IPS-NIHi7 (cell line): ENCODE data around the gene NR1H4.
"Not testable (repeated sequence)": the region's sequence is repeated elsewhere in the genome, so short reads cannot be mapped to it uniquely, and the experiment has no call there.

ENCODE experiments used
- DNase-seq: peaks from one replicate; pipeline ENCODE4 v3.0.0; 2012; ENCODE audit warnings: mixed read lengths; ENCODE audit errors: extremely low spot score

NR1H4 gene

DNA sequence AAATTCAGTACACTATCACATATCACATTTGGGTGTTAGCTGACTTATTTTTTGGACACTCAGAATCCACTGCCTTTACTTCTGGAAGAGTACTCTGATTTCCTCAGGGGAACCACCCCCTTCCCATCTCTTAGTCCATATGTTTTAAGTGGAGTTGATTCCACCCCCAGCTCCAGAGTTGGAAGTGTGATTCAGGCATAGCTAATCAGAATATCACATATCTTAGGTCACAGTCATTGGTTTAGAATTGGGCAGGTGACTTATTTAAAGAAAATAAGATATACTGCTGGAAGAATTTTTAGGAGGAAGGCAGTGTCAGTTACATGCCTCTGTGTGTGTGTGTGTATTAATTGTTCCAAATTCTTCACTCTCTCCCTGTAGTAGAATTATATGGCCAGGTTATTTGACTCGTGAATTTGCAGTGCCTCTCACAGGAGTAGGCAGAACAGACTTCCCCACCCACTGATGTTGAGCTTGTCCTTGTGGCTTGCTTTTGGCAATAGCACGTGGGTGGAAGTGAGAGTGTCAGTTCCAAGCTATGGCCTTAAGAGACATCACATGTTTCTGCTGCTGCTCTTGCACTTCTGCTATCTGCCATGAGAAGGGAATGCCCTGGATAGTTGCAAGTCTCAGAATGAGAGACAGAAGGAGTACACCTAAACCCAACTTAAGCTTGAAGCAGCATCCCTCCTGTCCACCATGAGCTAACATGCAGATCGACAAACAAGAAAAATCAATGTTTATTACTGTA is 93.4 kb downstream of the NR1H4 start:
- DNase-seq = no peak

DNA sequence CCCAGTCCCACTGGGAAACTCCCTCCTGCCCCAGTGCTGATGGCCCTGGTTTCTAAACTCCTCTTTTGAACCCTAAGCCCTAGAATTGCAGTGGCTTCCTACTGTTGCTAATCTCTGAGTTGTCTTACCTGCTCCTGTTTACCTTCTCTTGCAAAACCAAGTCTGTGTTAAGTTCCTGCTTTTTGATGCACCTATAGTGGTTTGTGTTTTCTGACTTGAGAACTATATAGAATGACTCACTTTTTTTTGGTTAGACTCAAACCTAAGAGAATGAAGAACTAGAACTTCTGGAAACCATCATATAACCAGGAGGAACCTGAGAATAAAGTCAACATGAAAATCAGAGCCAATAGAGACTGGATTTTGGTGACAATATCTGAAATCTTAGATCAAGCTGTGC is 94.3 kb downstream of the NR1H4 start:
- no peak for DNase-seq

DNA sequence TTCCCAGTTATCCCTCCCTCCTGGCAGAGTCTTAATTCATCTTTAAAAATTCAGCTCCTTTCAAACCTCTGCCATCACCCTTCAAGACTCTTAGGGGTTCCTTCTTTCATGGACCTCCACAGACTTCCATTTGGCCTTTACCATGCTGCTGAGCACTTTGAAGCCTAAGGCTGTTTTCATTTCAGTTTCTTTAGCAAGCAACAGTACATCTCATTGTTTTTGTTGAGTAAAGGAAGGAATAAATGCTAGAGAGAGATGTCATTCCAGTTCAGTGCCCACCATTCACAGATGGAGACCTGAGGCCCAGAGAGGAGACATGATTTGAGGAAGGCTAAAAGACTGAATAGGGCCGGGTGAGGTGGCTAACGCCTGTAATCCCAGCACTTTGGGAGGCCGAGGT is 98.5 kb downstream of the NR1H4 start:
- no peak for DNase-seq

DNA sequence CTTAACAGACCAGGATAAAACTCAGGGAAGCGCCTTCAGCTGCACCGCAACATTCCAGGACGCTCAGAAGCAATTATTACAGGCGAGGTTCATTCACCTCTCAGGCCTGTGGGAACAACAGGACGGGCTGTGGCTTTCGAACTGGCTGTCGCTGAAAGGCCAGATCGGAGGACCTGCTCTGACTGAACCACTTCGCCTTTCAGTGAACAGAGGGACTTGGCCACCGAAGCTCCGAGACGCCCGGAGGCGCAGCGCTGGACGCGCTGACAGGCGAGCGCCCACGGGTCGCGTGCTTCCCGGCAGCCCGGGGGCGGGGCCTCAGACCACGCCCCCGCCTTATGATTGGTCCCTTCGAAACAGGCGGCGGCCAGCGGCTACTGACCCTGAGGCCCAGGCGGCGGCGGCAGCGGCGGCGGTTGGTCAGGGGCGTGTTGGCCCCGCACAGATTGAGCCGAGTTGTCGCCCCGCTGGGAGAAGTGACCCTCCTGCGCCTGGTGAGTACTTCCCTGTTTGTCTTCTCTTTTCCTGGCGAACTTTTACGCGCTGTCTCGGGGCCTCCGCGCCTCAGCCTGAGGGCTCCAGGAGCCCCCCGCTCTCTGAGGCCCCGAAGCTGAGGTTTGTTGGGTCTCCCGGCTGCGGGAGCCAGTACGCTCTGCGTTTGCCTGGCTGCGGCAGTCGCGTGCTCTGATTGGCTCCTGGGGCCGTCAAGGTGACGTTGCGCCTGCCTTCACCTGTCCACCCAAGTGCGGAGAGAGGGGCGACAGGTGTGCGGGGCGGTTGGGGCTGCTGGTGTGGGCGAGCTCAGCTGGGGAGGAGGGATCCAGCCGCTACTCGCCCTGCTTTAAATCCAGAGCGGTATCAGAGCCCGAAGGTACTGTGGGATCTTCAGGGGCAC is 99.9 kb downstream of the NR1H4 start, which contains the start of gene GAS2L3:
GAS2L3 (plus strand) TSS at position 393 of the 895 bp plus-strand sequence. CDS start 21,221 bp downstream, outside the sequence.
- DNase-seq = peak; percentile 93

DNA sequence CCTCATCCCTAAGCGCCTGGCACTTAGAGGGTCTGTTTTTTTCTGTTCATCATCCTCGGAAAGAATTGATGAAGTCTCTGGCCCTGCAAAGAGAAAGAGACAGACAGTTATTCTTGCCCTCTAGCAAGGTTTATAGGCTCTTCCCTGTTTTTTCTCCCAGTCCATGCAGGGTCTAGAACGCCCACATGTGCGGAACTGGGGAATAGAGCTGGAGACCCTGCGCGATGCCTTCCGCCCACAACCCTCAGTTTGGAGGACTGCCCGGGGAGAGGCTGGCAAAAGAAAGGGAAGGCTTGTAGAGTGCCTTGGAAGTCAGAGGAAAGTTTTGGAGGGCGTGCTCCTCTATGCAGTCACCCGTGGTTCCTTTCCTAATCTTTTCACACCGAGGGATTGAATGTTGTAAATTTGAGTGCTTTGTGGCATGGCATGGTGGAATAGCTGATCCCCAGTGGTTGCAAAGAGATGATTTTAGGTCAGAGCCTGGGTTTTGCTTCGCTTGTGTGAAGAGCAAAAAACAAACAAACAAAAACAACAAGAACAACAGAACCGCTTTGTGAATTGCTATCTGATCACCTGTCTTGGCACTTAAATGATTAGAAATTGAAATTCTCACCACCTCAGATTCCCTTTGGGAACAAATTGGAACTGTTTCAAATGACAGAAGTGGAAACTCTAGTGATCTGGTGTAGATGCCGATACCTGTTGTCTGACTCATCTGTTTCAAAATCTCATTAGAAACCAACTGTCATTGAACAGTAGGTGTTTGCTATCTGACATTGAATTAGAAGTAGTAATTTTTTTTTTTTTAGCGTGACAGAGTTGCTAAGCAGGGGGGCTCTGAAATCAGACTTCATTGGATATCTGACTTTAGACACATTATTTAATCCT is 100.8 kb downstream of the NR1H4 start:
- DNase-seq = peak; percentile 26

DNA sequence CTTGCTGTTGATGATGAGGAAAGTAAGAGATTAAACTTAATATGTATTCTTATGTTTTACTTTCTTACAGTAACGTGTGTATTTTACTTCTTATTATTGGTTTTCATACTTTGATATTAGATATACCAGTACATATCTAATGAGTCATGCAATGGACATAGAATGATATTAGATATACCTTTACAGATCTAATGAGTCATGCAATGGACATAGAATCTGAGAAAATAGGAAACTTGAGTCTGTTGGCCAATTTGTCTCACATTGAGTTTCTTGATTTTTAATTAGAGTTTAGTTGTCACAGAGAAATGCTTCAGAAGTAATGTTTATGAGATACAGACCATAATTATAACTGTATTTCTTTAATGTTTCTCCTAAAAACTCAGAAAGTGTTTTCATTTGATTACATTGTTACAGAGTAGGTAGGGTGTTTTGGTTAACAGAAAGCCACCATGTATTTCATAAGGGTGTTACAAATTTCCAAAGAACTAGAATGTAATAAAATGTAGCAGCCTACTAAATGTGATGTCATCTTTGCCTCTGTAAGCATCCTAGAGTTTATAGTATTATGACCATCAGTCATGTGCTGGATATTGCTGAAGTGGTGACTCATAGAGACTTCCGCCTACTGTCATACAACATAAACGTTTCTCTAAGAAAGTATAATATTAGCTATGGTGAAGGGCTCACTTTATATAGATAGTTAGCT is 102.8 kb downstream of the NR1H4 start:
- no peak for DNase-seq

DNA sequence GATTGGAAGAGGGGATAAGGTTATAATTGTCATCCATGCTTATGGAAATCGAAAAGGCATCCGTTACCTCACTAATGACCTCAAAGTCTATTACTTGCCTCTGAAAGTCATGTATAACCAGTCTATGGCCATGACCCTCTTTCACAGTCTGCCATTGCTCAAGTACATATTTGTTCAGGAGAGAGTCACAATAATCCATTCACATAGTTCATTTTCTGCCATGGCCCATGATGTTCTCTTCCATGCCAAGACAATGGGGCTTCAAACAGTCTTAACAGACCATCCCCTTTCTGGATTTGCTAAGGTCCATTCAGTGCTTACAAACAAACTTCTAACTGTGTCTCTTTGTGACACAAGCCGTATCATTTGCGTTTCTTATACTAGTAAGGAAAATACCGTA is 105.3 kb downstream of the NR1H4 start:
- DNase-seq = no peak

DNA sequence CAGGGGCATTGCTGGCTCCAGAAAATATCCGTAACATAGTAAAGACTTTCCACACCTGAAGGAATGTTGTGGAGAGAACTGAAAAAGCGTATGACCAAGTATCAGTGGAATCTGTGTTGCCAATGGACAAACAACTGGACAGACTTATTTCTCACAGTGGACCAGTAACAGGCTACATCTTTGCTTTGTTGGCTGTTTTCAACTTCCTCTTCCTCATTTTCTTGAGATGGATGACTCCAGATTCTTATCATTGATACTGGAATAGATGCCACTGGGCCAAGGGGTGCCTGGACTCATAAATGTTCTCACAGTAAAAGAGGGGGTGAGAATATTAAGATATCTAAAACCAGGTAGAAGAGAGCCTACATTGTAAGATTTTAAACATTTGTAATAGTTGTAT is 106.2 kb downstream of the NR1H4 start:
- no peak for DNase-seq

DNA sequence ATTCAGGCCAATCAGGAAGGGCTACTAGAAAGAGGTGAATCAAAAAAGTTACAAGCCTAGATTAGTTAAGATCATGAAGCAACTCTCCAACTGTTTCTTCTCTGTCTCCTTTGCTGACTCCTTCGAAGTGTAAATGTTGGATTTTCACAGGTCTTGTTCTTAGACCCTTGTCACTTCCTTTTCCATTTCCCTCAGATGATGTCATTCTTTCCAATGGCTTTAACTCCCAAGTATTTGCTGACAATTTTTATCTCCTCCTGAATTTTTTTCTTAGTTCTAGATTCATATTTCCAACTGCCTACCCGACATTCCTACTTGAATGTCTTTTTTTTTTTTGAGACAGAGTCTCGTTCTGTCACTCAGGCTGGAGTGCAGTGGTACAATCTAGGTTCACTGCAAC is 110.6 kb downstream of the NR1H4 start:
- no peak for DNase-seq

DNA sequence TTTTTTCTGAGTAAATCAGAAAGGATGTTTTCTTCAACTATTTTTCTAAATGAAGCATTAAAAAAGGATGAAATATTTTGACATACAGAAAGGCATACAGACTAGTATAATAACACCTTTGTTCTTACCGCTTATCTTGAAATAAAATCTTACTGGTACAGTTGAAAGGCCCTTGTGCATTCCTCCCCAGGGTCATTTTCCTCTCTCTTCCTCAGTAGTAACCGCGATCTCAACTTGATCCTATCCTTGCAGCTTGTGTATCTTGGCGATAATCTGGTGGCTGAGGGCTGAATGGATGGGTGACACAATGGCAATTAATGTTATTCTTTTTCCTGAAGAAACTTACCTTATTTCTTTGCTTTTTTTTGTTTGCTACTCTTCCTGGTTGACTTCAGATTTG is 118.3 kb downstream of the NR1H4 start:
- DNase-seq = no peak

DNA sequence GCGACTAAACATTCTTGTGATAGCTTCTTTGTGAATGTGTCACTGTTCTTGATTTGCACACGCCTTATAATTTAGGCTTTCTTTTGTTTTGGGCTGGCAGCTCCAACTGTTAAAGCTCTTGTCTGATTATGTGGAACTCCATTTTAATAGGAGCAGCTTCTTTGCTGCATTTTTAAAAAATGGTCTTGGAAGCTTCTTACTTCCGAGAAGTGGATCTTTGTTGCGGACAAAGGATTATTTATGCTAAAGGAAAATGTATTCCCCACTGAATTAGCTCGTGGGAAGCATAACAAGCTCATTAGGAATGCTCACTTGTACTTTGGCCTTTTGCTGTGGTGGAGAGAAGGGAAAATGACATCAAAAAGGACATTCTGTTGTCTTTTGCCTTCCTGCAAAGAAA is 119.8 kb downstream of the NR1H4 start:
- DNase-seq = no peak

DNA sequence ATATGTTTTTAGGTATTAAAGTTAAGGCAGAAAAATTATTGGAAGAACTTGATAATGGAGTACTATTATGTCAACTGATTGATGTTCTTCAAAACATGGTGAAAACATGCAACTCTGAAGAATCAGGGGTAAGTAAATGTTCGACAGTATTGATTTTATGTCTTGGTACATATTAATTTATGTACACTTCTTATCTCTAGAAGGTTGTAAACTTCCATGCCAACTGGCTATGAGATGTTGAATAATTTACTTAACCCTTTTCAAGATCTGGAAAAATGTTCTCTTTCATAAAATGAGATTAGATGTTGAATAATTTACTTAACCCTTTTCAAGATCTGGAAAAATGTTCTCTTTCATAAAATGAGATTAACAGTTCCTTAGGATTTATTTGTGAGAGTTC is 128.0 kb downstream of the NR1H4 start:
- DNase-seq = no peak

DNA sequence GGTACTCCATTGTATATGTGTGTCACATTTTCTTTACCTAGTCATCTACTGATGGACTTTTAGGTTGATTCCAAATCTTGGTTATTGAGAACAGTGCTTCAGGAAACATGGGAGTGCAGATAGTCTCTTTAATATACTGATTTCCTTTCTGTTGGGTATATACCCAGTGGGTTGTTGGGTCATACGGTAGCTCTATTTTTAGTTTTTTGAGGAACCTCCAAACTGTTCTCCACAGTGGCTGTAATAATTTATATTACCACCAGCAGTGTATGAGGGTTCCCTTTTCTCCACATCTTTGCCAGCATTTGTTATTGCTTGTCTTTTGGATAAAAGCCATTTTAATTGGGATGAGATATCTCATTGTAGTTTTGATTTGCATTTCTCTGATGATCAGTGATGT is 129.3 kb downstream of the NR1H4 start:
- not testable (repeated sequence) for DNase-seq

DNA sequence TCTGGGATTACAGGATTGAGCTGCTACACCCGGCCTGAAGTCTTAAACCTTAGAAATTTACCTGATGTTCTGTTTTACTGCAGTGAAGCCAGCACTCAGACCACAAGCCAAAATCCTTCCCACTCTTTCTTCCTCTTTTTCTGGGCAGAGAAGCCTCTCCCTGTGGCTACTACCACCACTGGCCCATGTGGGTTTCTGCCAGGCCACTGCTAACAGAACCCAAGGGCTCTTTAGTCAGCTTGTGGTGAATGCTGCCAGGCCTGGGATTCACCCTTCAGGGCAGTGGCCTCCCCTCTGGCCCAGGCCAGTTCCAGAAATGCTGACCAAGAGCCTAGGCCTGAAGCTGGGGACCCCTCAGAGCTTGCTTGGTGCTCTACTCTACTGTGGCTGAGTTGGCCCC is 135.1 kb downstream of the NR1H4 start:
- DNase-seq = no peak

DNA sequence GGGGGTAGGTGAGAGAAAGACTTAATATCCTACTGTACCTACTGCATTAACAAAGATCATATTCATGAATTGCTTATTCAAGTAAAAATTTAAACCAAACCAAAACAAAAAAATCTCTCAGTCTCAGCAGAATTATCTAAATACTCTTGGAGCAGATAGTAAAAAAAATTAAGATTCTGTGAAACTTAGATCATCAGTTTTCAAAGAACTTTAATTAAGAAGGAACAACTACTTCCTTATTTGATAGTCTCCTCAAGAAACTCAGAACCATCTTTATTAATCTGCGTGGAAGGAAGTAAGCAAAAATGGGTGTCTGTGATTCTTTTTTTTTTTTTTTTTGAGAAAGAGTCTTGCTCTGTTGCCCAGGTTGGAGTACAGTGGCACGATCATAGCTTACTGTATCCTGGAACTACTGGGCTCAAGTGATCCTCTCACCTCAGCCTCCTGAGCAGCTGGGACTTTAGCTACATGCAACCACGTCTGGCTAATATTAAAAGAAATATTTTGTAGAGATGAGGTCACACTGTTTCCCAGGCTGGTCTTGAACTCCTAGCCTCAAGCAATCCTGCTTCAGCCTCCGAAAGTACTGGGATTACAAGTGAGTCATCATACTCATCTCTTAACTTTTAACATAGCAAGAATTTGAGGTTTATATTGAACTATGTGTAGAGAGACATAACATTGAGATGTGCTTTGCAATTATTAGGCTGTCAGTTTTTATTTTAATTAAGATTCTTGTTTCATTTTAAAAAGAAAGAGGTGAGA is 137.2 kb downstream of the NR1H4 start:
- DNase-seq = no peak

DNA sequence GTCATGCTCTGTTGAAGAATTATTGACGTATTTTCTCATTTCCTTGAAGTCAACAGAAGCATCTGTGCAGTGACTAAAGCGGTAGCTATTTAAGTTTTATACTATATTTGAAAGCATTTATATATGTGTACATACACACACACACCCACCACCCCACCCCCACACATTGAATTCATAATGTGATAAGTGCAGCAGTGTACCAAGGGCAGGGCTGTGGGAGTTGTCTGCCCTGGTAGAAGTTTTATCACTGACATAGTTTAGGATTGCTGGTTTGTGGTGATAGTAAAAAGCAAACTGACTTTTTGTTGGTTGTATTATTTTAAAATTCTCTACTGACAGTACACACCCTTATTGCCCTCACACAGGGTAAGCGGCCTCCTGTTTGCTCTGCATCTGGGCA is 138.9 kb downstream of the NR1H4 start:
- DNase-seq = no peak
